ENCODE data around the gene DUSP16.
"Not testable (repeated sequence)": the region's sequence is repeated elsewhere in the genome, so short reads cannot be mapped to it uniquely, and the experiment has no call there.

Gene DUSP16

DNA sequence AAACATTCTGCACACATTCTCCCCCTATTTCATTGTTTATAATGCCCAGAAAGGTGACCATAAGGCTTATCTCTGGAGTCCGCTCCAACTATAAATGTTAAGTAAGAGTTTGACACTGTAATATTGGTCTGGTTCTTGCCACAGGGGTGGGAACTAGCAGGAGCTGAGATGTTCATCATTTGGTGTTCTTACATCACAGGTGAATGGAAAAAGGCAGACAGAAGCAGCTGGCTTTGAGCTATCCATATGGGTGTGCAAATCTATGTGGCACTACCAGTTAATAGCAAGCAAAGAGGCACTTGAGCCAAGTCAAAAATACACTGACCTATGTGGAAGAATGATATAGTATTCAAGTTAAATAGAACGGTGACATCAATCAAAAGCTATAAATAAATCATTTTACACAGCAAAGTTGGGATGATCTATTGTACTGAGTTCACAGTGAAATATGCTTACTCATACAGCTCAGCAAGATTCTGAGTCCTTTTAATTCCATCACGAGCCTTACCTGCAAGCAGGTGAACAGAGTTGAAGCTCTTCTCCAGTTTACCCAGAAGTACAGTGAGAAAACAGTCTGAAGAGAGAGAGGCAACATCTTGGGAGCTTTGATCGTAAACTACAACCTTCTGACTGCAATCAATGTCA lies 43.2 kb downstream of the DUSP16 start:
- DNase-seq, result no peak

- DNase-seq, result peak; percentile 19
Observed at GRCh38 chr12:12518919-12519318, 43.7 kb downstream of the DUSP16 start.

DNA sequence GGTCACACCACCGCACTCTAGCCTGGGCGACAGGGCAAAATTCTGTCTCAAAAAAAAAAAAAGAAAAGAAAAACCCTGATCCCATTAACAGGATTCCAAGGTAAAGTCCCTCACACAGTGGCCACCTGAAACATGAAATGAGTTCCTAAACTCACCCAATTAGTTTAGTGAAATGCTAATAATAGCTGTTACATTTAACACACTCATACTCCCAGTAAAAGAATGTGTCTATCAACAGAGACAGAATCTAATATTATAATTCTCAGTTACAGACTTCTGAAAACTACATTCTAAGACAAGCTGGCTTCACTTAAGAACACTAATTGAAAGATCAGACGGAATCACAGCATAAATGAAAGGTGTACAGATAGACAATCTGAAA lies 44.2 kb downstream of the DUSP16 start:
- DNase-seq, result no peak

DNA sequence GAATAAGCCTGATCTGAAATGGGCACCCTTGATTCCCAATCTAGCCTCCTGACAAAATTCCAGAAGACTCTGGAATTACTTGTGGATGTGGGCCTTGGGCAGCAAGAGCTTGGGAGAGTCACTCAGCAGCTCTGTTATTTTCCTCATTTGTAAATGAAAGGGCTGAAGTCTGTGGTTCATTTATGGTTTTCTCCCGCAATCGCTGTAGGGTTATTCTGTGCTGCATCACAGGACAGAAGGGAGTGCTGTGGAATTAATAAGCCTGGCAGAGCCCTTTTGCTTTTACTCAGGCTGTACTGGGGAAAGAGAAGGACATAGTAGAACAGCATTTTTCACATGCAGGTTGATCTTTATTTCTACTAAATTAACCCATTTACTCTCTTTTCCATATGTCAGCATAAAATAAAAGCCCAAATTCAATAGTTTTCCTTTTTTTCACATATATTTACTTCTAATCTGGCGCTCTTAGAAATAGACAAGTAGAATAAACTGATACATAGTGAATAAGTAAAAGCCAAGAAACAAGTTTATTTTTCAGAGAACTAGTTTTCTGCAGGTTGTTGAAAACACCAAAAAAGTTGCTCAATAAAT lies 49.2 kb downstream of the DUSP16 start:
- no peak for DNase-seq

GRCh38 chr12:12511895-12512711 lies 50.6 kb downstream of the DUSP16 start:
- DNase-seq, result no peak

- no peak for DNase-seq
Observed at GRCh38 chr12:12511021-12511783, 51.5 kb downstream of the DUSP16 start.

DNA sequence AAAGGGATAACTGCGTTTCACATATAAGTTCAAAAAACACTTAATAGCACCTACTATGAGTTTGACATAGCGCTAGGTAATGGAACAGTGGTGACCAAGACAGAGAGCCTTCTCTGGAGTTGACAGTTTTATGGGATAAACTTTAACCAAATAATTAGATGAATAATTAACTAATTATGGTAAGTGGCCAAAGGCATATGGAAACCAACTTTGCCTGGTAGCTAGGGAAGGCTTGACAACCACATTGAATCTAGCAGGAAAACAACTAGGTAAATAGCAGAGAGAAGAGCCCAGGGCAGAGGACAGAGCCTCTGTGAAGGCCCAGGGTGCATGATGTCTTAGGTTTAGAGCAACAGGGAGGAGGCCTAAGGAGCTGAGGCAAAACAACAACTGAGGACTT lies 52.1 kb downstream of the DUSP16 start:
- DNase-seq, result no peak

GRCh38 chr12:12510141-12510540 lies 52.5 kb downstream of the DUSP16 start:
- peak; percentile 74 for DNase-seq

DNA sequence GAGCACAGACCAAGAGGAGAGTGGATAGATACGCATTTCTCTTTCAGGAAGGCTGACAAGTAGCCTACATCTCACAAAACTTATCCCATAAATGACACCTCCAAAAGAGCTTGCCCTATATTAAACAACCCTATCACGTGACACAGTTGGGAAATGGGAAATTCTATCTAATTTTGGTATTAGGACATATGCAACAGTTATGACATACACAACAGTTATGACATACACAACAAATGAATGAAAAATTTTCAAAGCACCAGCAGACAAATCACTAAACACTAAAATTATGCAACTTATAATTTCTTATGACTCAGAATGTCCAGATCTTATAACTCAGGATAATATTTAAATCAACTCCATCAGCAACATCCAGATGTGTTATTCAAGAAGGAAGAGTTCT lies 54.1 kb downstream of the DUSP16 start:
- no peak for DNase-seq

DNA sequence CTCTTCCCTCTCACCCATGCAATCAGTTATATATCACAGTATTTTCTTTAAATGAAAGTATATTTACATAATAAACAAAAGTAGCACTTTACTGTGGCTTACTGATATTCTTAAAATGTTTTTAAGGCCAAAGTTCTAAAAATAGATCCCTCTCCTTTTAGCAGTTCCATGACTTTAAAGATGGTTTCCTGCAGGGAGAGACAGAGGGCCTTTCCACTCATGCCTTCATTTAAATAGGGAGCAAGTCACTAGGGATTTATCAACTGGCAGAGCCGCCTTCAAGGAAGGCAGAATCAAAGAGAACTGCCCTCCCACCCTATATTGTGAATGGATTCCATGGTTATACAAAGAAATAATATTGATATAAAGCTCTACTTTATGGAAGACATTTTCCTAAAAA lies 55.5 kb downstream of the DUSP16 start:
- no peak for DNase-seq

DNA sequence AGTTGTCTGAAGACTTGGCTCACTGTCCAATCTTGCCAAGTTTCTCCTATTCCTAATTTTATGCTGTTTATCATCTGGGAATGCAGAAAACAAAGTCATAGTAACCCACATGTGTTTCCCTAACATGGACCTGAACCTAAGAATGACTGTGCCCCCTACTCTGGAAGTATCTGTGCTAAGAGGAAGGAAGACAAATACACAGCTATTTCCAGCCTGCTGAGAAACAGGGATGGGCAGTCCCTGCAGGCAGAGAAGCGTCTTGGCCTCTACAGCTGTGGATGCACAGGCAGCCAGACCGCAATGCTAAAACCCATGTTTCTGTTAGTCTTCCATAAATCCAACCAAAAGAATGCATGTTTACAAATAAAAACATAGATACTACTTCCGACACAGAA lies 56.2 kb downstream of the DUSP16 start:
- peak; percentile 38 for DNase-seq

GRCh38 chr12:12505544-12506495 lies 56.8 kb downstream of the DUSP16 start:
- peak; percentile 79 for DNase-seq

DNA sequence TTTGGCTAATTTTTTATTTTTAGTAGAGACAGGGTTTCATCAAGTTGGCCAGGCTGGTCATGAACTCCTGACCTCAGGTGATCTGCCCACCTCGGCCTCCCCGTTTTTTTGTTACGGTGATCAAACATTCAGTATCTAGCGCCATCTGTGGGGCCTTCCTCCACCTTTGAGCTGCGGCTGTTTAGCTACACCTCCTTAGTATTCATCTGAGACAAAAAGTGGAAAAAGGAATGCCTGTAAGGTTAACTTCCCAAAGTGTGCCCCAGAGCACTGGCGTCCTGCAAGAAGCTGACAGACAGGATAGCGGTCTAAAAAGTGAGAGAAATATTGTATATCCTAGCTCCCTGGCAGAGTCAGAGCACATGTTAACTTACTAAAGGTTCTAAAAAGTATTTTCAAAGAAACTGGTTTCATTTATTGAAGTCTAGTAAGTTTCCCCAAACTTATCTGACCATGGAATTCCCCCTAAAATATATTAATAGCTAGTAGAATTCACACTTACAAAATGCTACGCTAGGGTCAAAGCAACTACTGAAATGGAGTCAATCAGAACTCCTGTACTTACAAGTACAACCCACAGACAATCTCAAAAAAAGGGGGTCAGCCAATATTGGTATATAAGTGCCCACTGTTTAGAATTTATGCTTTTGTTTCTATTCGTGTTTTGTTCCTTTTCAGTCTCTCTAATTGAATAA lies 59.1 kb downstream of the DUSP16 start:
- no peak for DNase-seq

GRCh38 chr12:12502815-12503151 lies 59.9 kb downstream of the DUSP16 start:
- DNase-seq, result no peak

GRCh38 chr12:12502130-12502814 lies 60.4 kb downstream of the DUSP16 start:
- DNase-seq, result not testable (repeated sequence)

GRCh38 chr12:12501121-12501520 lies 61.5 kb downstream of the DUSP16 start:
- DNase-seq, result no peak

DNA sequence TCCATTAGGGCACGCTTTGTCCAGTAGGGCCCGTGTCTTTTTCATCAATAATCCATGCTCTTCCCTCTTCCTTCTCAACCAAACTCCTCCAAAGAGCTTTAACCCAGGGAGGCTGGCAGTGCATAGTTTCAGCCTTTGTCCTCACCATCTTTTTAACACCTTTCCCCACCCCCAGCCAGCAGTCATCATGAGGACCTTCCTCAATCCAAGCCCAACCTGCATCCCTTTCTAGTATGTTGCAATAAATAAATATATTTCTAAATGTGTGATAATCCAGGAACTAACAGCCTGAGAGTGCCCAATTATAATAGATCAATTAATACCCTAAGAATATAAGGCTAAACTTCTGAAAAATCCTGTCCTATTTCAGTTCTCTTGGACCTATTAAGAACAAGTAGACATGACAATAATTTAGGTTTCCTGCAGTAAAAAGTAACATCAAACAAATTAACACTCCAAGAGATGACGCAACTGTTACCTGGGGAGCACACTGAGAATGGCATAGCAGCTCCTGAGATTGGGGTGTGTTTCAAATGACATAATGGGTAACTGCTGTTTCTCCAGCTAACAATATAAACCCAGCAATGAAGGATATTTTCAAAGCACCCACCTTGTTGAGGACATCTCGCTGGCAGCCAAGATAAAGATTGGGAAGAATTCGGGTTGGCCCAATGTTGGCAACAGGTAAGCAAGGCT lies 62.6 kb downstream of the DUSP16 start:
- no peak for DNase-seq

DNA sequence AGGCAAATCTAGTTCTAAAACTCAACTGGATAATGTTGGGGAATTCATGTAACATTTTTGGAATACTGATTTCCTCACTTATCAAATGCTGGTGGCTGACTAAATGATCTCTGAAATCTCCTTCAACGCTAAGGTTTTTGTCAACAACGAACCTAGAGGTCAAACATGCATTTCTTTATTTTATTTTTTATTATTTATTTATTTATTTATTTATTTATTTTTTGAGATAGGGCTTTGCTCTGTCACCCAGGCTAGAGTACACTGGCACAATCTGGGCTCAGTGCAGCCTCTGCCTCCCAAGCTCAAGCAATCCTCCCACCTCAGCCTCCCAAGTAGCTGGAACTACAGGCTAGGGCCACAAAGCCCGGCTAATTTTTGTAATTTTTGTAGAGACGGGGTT lies 64.5 kb downstream of the DUSP16 start:
- no peak for DNase-seq

DNA sequence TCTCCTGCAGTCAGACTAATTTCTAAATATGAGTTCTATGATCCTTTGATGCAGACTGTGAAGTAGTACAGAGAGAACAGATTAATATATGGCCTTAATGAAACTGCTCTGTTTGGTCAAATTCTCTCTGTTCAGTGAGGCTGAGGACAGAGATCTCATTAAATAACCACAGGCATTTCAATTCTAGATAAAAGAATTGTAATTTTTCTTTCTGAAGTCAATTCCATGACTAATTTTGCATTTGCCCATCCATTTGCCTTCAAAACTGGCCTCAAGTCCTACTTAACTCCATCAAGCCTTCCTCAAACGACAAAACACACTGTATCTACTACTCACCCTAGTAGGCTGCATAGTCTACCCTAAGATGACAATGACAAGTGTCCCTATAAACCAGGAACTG lies 67.1 kb downstream of the DUSP16 start:
- no peak for DNase-seq

DNA sequence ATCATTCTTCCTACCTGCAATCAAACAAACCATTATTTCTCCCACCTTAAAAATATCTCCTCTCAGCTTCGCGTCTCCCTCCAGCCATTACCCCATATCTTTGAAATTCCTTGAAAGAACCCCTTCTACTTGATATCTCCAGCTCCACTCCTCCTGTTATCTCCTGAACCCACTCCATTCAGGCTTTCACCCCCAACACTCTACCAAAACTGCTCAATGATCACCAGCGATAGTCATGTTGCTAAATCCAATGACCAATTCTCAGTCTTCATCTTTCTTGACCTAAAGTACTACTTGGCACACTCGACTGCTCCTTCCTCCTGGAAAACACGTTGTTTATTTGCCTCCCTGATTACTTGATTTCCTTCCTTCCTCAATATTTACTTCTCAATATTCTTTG lies 70.1 kb downstream of the DUSP16 start:
- no peak for DNase-seq

Data from fibroblast of skin of scalp (primary cell).